Measurements from ENCODE around the gene FAM83F.

The FAM83F gene

DNA sequence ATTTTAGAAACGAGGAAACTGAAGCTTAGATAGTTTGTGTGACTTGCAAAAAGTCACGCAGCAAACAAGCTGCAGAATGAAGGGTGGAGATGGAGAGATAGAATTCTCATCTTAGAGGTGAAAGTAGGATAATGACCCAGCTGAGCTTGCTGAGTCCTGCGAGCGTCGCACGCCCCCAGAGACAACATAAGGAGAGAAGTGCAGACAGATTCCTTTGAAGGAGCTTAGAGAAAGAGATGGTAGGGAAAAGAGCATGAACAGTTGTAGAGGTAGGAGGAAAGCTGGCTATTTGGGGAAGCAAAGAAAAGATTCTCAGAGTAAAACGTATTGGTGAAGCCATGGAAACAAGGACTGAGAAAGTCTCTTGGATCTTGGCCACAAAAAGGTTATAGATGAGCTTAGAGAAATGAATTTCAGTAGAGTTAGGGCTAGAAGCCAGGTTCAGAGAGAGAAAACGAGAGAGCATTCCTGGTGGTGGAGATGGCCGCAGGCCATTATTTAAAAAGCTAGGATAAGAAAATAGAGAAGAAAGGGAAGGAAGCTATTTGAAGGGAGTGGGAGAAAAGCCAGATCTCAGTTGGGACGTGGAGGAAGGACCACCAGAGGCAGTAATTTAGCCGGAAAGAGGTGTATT, 44.8 kb downstream of the FAM83F start:
- DNase-seq = no peak

DNA sequence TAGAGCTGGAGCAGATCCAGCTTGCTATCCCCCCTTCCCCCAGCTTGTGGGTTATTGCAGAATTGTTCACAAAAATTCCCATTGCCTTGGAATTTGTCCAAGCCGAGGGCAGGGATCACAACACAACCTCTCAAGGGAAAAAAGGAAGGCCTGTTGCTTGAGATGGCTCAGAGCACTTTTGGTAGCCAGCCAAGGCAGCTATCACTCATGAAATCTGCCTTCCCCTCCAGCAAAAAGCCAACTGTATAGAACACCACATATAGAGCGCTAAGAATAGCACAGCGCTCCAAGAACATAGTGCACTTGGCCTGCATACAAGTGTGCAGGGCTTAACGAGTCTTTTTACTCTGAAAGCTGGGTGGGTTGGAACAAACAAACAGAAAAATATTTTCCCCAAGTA, 46.2 kb downstream of the FAM83F start:
- peak; percentile 2 for DNase-seq

DNA sequence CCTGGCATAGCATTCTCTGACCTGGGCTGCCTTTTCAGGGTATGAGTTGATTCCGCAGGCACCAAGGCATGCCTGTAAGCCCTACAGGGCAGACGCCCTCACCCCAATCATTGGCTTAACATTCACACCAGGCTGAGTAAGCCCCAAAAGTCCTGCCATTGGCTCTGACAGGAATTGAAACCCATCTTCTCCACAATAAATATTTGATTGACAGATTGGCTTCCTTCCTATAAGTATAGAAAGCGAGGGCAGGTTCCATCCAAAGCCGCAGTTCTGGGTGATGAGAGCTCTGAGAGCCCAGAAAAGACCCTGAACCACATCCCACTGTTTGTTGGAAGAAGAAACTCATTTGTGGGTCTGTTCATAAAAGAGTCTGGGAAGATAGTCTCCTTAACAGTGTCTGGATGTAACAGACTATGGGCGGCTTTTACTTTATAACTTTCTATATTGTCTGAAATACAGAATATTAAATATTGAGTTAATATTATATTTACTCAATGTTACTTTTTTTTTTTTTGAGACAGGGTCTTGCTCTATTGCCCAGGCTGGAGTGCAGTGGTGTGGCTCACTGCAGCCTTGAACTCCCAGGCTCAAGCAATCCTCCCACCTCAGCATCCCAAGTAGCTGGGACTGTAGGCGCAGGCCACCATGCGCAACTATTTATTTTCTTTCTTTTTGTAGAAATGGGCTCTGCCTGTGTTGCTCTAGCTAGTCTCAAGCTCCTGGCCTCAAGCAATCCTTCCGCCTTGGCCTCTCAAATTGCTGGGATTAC, 46.8 kb downstream of the FAM83F start:
- DNase-seq = no peak

DNA sequence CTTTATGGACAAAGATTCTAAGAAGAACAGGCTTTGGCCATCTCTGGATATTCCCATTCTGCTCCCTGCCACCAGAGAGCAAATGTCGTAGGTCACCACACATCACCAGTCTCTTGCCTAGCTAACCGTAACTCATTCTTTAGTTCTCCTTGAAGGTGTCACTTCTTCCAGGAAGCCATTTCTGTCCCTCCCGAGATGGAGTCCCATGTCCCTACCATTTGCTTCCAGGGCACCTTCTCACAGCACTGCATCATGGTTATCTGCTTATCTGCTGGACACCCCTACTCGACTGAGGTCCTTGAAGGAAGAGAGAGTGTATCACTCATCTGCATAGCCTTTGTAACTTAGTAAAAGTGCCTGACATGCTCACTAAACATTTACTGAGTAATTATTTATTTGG, 47.6 kb downstream of the FAM83F start:
- DNase-seq = no peak

DNA sequence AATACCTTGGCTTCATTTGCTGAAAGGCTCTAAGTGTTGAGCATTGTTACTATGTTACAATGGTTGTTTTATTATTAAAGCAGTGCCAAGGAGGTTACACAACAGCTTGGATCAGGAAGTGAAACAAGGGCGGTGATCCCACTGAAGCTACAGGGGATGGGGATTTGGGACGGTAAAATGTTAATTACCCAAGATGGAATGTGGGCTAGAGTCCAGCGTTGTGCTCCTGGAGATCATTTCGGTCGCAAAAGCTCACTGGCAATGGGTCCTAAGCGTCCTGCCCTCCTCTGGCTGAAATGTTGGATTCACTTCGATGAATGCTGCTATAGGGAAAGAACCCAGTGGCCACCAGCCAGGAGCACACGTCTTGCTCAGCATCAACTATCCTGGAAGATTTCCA, 48.3 kb downstream of the FAM83F start:
- peak; percentile 1 for DNase-seq

DNA sequence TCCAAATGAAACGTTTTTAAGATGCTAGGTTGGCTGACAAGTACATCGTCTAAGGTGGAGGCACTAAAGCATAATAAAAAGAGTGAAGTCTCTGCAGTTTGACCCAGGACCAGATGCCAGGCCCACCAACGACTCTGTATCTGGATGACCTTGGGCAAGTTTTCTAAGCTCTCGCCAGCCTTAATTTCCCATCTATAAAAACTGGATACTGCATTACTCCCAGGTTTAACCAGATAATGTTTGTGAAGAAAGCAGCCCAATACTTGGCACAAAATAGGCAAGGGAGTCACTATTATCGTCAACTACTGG, 49.0 kb downstream of the FAM83F start:
- no peak for DNase-seq

DNA sequence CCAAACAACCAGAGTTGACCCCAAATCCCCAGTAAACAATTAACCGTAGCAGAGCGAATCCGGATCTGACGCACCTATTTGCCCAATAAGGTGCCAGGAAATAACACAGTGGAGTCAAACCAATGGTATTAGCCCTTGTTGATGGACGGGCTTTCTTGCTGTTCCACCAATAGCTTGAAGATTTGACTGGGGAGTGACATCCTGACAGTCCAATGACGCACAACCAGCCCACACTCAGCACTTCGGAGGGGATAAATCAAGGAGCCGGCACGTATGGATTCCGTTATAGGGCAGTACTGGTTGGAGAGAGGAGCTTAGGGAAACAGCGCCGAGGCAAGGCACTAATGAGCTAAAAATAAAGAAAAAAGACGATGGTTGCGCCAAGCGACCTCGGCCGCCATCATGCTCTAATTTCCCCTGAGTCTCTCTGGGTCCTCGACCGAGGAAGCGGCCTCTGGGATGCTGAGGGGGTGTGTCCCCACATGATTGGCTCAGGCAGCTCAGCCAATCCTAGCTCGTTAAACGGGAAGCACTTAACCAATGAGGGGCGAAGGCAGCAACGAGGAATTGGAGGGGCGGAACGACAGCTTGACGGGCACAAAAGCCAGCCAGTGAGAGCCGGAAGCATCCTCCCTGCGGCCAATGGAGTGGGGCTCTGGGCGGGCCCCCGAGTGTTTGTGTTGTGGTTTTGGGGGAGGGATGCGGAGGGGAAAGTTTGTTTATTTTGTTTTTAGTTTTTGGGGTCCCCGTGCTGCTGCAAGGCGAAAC, 49.5 kb downstream of the FAM83F start:
- peak; percentile 94 for DNase-seq

DNA sequence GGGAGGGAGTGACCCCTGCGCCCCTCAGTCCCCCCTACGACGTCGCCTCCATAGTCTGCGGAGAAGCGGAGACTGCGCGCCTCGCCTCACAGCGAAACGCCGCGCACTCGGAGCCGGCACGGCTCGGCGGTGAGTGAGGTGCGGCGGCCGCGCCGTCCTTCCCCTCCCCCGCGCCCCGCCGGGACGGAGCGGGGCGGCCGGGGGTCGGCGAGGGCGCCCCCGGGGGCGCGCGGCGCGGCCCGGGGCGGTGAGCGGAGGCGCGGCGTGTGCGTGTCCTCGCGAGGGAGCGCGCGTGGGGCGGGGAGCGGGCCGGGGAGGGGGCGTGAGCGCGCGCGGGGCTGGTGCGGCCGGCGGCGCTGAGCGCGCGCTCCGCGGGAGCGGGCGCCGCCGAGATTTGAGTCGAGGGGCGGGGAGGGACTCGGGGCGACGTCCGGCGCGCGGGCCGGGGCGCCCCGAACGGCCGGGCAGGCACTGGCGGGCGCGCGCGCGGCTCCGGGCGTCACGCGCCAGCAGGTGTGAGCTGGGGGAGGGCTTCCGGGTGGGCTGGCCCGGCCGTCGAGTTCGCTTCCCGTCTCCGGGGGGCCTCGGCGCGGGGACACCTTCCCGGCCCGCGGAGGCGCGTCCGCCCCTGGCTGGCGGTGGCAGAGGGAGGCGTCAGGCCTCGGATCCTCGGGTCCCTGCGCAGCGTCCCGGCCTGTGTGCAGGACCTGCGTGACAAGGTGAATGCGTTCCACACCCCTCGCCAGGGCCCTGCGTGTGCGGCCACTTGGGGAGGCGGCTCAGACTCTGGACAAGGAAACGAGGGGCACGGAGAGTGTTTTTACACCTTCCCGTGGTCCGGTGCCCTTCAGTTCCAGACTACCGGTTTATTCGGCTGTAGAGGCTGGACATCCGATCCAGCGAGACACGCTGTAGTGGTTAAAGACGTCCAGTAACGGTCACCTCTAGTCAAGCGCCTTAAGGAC, 50.4 kb downstream of the FAM83F start:
- peak; percentile 36 for DNase-seq

DNA sequence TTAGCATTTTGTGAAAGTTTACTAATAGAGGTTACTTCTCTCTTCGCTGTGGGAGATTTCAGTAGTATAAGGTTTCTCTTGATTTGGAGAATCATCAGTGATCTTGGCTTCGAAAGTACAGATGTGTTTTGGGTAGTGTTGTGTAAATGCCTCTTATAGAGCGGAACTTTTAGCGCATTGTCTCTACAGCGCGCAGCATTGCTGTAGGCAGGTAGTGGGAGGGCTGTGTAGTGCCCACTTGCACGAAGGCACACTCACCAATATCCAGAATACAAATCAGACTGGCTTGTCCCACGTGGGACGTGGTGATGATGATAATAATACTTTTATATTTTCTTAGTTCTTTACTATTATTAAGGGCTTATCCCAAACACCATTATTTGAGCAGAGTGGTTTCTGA, 51.4 kb downstream of the FAM83F start:
- no peak for DNase-seq

DNA sequence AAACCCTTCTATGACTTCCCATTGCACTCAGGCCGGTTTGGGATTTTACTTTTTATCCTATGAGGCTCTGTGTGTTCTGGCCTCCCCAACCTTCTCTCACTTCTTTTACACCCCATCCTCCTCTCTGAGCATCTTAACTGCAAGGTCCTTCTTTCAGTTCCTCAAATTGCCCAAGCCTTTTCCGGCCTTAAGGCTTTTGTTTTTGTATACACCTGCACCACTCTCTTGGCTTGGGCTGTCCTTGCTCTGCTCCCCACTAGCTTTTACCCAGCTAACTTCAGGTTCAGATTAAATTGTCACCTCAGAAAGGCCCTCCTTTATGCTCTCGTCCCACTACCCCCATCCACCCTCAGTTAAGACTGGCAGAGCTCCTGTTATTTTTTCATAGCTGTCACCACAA, 55.5 kb downstream of the FAM83F start:
- no peak for DNase-seq

DNA sequence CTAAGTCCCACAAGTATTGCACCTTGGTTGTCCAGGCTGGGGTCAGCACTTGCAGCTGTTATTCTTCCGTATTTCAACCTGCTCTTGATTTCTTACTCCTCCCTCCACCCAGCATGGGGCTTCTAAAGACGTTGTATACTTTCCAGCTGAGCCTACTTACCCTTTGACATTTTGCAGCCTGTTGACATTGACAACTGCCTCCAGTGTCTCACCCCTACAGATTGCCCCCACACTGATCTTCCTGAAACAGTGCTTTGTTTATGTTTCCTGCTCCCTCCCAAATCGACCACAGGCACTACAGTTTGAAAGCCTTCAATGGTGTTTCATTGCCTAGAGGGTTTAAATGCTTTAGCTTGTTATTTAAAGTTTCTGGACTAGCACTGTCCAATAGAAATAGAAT, 56.6 kb downstream of the FAM83F start:
- DNase-seq = no peak

DNA sequence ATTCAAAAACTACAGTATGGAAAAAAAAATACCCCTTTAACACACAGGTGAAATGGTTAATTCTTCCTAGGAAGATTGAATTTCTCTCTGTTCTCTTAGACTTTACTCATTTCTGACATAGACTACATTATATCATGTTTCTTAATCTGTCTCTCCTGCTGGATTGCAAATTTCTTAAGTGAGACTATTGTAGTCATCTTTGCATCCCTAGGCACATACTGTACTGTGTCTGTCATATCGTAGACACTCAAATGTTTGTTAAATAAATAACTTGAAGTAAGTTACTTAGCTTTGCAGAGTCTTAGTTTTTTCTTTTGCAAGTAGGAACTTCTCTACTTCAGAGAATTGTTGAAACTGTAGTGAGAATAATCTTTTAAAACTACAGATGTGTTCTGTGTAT, 58.7 kb downstream of the FAM83F start:
- no peak for DNase-seq

DNA sequence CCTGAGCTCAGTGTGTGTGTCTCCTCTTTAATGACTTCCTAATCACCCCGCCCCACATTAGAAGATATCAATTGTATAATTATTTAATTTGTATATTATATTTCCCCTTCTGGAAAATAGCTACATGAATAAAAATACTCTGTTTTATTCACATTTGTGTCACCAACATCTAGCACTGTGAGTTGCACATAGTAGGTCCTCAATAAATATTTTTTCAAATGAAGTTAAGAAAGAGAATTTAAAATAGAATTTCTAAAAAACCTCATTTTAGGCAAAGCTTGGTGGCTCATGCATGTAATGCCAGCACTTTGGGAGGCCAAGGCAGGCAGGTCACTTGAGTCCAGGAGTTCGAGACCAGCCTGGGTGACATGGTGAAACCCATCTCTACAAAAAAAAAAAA, 59.7 kb downstream of the FAM83F start:
- DNase-seq = no peak

DNA sequence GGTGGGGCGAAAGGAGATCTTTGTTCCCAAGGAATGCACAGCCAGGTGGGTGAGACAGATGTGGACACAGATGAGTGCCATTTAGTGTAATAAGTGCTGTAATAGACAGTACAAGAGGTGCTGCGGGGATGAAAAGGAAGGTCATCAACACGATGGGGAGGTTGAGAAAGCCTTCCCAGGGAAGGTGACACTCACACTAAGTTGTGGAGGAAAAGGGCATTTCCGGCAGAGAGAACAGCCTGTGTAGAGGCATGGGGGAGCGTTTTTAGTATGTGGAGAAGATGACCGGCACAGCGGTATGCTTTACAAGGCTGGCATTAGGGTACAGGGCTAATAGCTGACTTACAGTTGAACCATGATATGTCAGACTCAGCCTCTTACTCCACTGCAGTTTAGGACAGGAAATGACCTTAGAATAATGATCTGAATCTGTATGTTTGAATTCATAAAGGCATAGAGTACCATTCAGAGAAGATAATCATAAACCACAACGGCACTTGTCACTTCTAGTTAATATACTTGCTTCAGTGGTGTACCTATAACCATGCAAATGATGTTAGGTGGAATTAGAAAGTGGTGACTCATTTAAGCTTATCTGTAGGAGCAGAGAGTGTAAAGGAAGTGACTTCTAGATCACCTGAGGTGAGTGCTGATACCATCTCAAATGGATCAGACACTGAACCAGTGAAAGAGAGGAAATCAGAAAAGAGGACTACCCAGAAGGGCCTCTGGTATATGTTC, 60.6 kb downstream of the FAM83F start:
- DNase-seq = no peak

DNA sequence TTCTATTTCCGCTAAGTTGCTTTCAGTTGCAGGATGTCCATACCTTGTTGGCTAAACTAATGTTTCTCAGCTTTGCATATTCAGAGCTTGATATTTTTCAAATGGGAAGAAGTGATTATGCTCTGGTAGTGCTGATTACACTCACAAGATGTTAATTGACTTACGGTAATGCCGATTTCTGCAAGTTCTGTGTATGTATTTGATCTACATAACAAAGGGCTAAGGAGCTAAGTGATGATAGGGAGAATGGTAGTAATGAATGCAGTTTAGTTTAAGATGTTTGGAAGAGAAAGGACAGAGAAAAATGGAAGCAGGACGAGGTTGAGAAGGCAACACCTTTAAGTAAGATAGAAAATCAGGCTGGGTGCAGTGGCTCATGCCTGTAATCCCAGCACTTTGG, 61.4 kb downstream of the FAM83F start:
- DNase-seq = no peak

DNA sequence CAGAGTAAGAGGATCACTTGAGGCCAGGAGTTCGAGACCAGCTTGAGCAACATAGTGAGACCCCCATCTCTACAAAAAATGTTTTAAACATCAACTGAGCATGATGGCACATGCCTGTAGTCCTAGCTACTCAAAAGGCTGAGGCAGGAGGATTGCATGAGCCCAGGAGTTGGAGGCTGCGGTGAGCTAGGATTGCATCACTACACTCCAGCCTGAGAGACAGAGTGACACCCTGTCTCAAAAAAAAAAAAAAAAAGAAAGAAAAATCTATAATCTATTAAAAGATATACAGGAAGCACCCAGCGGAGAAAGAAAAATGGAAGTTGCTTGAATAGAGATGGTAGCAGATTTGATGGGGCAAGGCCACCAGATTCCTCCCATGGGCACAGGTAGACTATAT, 61.8 kb downstream of the FAM83F start:
- DNase-seq = no peak

DNA sequence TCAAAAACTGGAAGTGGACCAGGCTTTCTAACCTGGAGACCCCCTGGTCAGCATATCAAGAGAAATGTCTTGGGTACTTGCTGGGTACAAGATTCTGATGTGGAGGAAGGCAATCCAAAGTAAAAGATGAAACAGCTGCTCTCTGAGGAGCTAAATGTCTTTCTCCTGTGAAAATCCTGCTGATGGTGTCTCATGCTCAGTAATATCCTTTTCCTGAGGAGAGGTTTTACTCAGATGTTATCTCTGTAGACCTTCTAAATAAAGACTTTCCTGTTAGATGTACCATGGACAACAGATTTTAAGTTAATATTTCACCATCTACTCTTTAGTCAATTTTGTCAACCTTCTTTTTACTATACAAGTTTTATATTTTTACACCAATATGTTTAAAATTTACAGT, 62.9 kb downstream of the FAM83F start:
- no peak for DNase-seq

DNA sequence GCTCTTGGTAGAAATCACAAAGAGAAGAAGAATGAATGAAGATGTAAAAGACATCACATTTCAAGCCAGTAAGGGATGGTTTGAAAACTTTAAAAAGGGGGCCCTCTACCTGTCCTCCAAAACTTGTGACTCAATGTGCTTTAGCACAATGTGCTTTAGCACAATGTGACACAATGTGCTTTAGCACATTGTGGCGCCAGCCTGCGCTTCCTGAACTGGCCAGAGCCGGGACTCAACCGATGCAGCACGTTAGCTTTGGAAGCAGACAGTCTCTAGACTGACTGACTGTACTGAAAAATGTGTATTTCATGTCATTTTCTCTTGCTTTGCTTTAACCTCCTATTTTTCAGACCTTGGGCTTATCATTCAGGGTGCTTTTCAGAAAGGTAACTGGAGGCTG, 63.5 kb downstream of the FAM83F start:
- no peak for DNase-seq

DNA sequence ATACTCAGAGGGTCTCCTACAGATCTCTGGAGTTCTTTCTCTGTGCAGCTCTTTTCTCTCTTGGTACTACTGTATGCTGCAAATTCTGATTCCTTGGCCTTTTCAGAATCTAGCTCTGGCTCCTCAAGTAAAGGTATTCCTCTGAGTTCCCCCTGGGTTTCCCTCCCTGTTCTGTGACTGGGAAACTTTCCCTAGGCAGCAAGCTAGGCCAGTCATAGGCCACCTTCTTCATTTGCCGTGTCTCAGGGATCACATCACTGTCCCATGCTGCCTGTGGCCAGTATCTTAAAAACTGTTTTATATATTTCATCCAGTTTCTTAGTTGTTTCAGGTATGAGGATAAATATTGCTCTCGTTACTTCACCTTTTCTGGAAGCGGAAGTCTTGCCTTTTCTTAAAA, 71.2 kb downstream of the FAM83F start:
- no peak for DNase-seq

DNA sequence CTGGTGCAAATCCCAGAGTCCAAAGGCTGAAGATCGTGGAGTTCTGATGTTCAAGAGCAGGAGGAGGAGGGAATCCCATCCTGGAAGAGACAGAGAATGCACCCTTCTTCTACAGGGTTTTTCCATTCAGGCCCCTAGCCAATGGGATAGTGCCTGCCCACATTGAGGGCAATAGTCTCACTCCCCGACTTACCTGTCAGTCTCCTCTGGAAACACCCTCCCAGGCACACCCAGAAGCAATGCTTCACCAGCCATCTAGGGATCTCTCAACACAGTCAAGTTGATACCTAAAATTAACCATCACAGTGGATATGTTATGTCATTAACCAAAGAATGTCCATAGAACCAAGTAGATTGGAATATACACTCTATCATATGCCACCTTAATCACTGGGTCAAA, 72.9 kb downstream of the FAM83F start:
- no peak for DNase-seq

DNA sequence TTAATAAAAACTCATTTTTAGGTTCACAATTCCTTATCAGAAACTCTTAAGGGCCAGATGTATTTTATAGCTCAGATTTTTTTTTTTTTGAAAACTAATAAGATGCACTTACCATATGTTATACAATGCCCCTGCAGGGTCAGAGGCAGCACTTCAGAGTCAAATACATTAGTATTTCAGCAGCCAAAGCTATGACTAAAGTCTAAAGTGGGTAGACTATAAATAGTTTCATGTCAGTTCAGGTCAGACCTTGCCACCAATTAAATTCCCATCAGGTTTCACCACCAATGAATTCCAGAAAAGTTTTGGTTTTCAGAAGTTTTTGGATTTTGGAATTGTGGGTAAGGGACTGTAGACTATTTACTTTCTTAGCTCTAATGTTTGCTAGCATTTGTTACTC, 75.9 kb downstream of the FAM83F start:
- DNase-seq = no peak

DNA sequence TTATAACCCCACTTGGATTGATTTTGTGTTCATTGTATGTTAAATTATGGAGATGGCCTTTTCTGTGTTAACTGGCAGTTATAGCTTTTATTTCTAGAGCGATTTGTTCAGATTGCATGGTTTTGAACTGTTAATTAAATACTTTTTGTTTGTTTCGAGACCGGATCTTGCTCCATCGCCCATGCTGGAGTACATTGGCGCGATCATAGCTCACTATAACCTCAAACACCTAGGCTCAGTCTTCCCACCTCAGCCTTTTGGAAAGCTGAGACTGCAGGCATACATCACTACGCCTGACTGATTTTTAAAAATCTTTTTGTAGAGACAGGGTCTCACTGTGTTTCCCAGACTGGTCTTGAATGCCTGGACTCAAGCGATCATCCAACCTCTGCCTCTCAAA, 77.0 kb downstream of the FAM83F start:
- no peak for DNase-seq
